H1 (cell line): ENCODE results near the gene CDC42SE1. TPM values are rescaled to one million over a fixed set of nuclear protein-coding genes. Genes with fewer than 3 reads are reported as not detected.

Source experiments
- CTCF ChIA-PET: fragments of 300-600 bp; sonication (Branson Sonifier 250); formaldehyde crosslinking; loops from one replicate; lab custom pipeline; 2021; ENCODE audit not compliant: partially characterized antibody; lab: Charles Lee
- POLR2A ChIA-PET: fragments of 300-600 bp; sonication (Branson Sonifier 250); formaldehyde crosslinking; loops from one replicate; lab custom pipeline; 2021; ENCODE audit warnings: inconsistent platforms; ENCODE audit not compliant: partially characterized antibody; lab: Charles Lee
- DNase-seq, 2 experiments: peaks; one replicate each; pipeline versions ENCODE4 v3.0.0 to v3.0.0-alpha.2; 2010 to 2022; ENCODE audit warnings: low spot score in 2 of 2, low read depth in 1 of 2, mixed read lengths in 1 of 2
- FAIRE-seq: peaks from 2 replicates; lab custom pipeline; 2011; peaks lifted over from hg19 to GRCh38; lab: Jason Lieb, UNC
- H2AFZ ChIP-seq: 2 replicates; pipeline ENCODE4 v1.8.1; 2012; ENCODE audit warnings: low read length, inconsistent platforms
- H2AK5ac ChIP-seq: 2 replicates; pipeline ENCODE4 v1.6.1; 2013; ENCODE audit warnings: low read depth, low read length
- H2BK120ac ChIP-seq: replicated peaks from 2 replicates; pipeline ENCODE3; 2013; ENCODE audit warnings: low read depth, low read length, inconsistent platforms
- H2BK12ac ChIP-seq: 2 replicates; pipeline ENCODE4 v1.6.1; 2013; ENCODE audit warnings: low read depth, low read length
- H2BK15ac ChIP-seq: 2 replicates; pipeline ENCODE4 v1.6.1; 2013; ENCODE audit warnings: low read length
- H2BK20ac ChIP-seq: 2 replicates; pipeline ENCODE4 v1.6.1; 2013; ENCODE audit warnings: low read length
- H2BK5ac ChIP-seq: 2 replicates; pipeline ENCODE4 v1.6.1; 2013; ENCODE audit warnings: low read depth, low read length
- H3K14ac ChIP-seq: 2 replicates; pipeline ENCODE4 v1.6.1; 2013; ENCODE audit warnings: inconsistent platforms; ENCODE audit not compliant: insufficient read length
- H3K18ac ChIP-seq: 2 replicates; pipeline ENCODE4 v1.6.1; 2013; ENCODE audit warnings: low read length; ENCODE audit errors: extremely low read depth
- H3K23ac ChIP-seq: 2 replicates; pipeline ENCODE4 v1.6.1; 2013; ENCODE audit warnings: inconsistent platforms; ENCODE audit not compliant: insufficient read length
- H3K23me2 ChIP-seq: 2 replicates; pipeline ENCODE4 v1.6.1; 2013; ENCODE audit warnings: low read depth, low read length
- H3K27ac ChIP-seq: 2 replicates; pipeline ENCODE4 v1.6.1; 2011; ENCODE audit warnings: low read depth, low read length, inconsistent platforms
- H3K27me3 ChIP-seq, 4 experiments: replicated peaks in 1 of 4; 1 replicate in 1 of 4; 2 replicates in 3 of 4; pipeline versions ENCODE4 v1.6.1 to v1.8.1; 2011 to 2013; ENCODE audit warnings: low read length in 3 of 4, mild to moderate bottlenecking in 3 of 4, inconsistent platforms in 2 of 4, mixed read lengths in 2 of 4, moderate library complexity in 1 of 4; ENCODE audit not compliant: control insufficient read depth in 3 of 4, insufficient read depth in 3 of 4; ENCODE audit errors: extremely low read depth in 1 of 4
- H3K36me3 ChIP-seq, 4 experiments: 2 replicates each; pipeline versions ENCODE4 v1.6.1 to v1.8.1; 2011 to 2013; ENCODE audit warnings: mild to moderate bottlenecking in 4 of 4, low read length in 3 of 4, moderate library complexity in 2 of 4, control low read depth in 1 of 4, inconsistent platforms in 1 of 4; ENCODE audit not compliant: insufficient read depth in 4 of 4, control insufficient read depth in 2 of 4
- H3K4ac ChIP-seq: replicated peaks from 2 replicates; pipeline ENCODE3; 2013; ENCODE audit warnings: low read length, low read depth, mixed read lengths, inconsistent platforms; ENCODE audit not compliant: insufficient read length
- H3K4me1 ChIP-seq, 4 experiments: replicated peaks in 1 of 4; 1 replicate in 1 of 4; 2 replicates in 3 of 4; pipeline versions ENCODE4 v1.6.1 to v1.8.1; 2011 to 2013; ENCODE audit warnings: low read length in 3 of 4, inconsistent platforms in 2 of 4, mixed read lengths in 1 of 4; ENCODE audit not compliant: insufficient read depth in 4 of 4, control insufficient read depth in 3 of 4
- H3K4me2 ChIP-seq, 2 experiments: 2 replicates each; pipeline versions ENCODE4 v1.6.1 to v1.8.1; 2011 to 2013; ENCODE audit warnings: low read depth in 2 of 2, low read length in 2 of 2, control low read depth in 1 of 2, inconsistent platforms in 1 of 2, mild to moderate bottlenecking in 1 of 2; ENCODE audit not compliant: insufficient read depth in 1 of 2
- H3K4me3 ChIP-seq, 4 experiments: fragments of 200-600, 300-600 bp in 1 of 4; sonication (generic), shearing (Covaris generic), sonication (Bioruptor Twin) in 1 of 4; 2 replicates each; pipeline versions ENCODE4 v1.5.1 to v1.8.1; 2011 to 2016; ENCODE audit warnings: low read length in 4 of 4, low read depth in 3 of 4, control low read depth in 2 of 4, inconsistent platforms in 2 of 4, mild to moderate bottlenecking in 2 of 4, mixed read lengths in 1 of 4, moderate library complexity in 1 of 4; ENCODE audit not compliant: insufficient read depth in 2 of 4; ENCODE audit errors: extremely low read depth in 1 of 4
- H3K56ac ChIP-seq: replicated peaks from 2 replicates; pipeline ENCODE3; 2013; ENCODE audit warnings: low read depth, mild to moderate bottlenecking, mixed read lengths, low read length, inconsistent platforms; ENCODE audit not compliant: insufficient read length
- H3K79me1 ChIP-seq: 2 replicates; pipeline ENCODE4 v1.6.1; 2013; ENCODE audit warnings: low read depth, low read length, control low read depth
- H3K79me2 ChIP-seq, 2 experiments: 2 replicates each; pipeline versions ENCODE4 v1.6.1 to v1.8.1; 2012 to 2013; ENCODE audit warnings: low read length in 2 of 2, mild to moderate bottlenecking in 2 of 2, inconsistent platforms in 1 of 2; ENCODE audit not compliant: insufficient read depth in 2 of 2, control insufficient read depth in 1 of 2
- H3K9ac ChIP-seq, 4 experiments: replicated peaks in 1 of 4; 1 replicate in 1 of 4; 2 replicates in 3 of 4; pipeline versions ENCODE4 v1.6.1 to v1.8.1; 2011 to 2013; ENCODE audit warnings: low read depth in 3 of 4, low read length in 3 of 4, control low read depth in 2 of 4, mild to moderate bottlenecking in 2 of 4, moderate library complexity in 2 of 4, inconsistent platforms in 1 of 4; ENCODE audit errors: extremely low read depth in 1 of 4
- H3K9me3 ChIP-seq, 2 experiments: 2 replicates each; pipeline versions ENCODE4 v1.6.1 to v1.8.1; 2012 to 2013; ENCODE audit warnings: mild to moderate bottlenecking in 2 of 2, moderate library complexity in 2 of 2, control low read depth in 1 of 2, inconsistent platforms in 1 of 2, low read depth in 1 of 2, low read length in 1 of 2, mixed read lengths in 1 of 2; ENCODE audit not compliant: insufficient read depth in 2 of 2
- H4K20me1 ChIP-seq, 2 experiments: replicated peaks in 1 of 2; 2 replicates each; pipeline versions ENCODE3 to v1.8.1; 2011 to 2013; ENCODE audit warnings: inconsistent platforms in 2 of 2, low read length in 2 of 2, mild to moderate bottlenecking in 1 of 2; ENCODE audit not compliant: insufficient read depth in 2 of 2, control insufficient read depth in 1 of 2
- H4K5ac ChIP-seq: 2 replicates; pipeline ENCODE4 v1.6.1; 2013; ENCODE audit warnings: low read length, low read depth, mixed read lengths, inconsistent platforms; ENCODE audit not compliant: insufficient read length
- H4K8ac ChIP-seq: 2 replicates; pipeline ENCODE4 v1.8.0; 2013; ENCODE audit warnings: mild to moderate bottlenecking, moderate library complexity, low read length, inconsistent platforms; ENCODE audit not compliant: insufficient read depth; ENCODE audit errors: extremely low read depth
- H4K91ac ChIP-seq: replicated peaks from 2 replicates; pipeline ENCODE3; 2013; ENCODE audit warnings: low read length, mixed read lengths, inconsistent platforms; ENCODE audit not compliant: insufficient read length
- BACH1 ChIP-seq: IDR thresholded peaks from 2 replicates; pipeline ENCODE4 v1.6.1; 2012; ENCODE audit warnings: low read length, improper control_type of control experiment
- CEBPB ChIP-seq: IDR thresholded peaks from 2 replicates; pipeline ENCODE4 v1.6.1; 2012; ENCODE audit warnings: low read depth, low read length
- POLR2A ChIP-seq, 2 experiments: IDR thresholded peaks; 1 replicate in 1 of 2; 2 replicates in 1 of 2; pipeline ENCODE4 v1.6.1; 2011; ENCODE audit warnings: low read depth in 2 of 2, low read length in 2 of 2, mild to moderate bottlenecking in 2 of 2; ENCODE audit errors: control extremely low read depth in 1 of 2
- RAD21 ChIP-seq, 2 experiments: IDR thresholded peaks in 1 of 2; conservative IDR thresholded peaks in 1 of 2; 2 replicates each; pipeline ENCODE4 v1.6.1; 2011; ENCODE audit warnings: low read depth in 2 of 2, low read length in 2 of 2, improper control_type of control experiment in 1 of 2, inconsistent platforms in 1 of 2, mild to moderate bottlenecking in 1 of 2, moderate library complexity in 1 of 2
- RFX5 ChIP-seq: IDR thresholded peaks from 2 replicates; pipeline ENCODE4 v1.6.1; 2011; ENCODE audit warnings: low read depth, low read length, improper control_type of control experiment, borderline replicate concordance
- SIRT6 ChIP-seq: IDR thresholded peaks from one replicate; pipeline ENCODE4 v1.7.1; 2012; ENCODE audit warnings: low read length, inconsistent platforms
- SP1 ChIP-seq: IDR thresholded peaks from 2 replicates; pipeline ENCODE4 v1.6.1; 2011; ENCODE audit warnings: low read depth, low read length
- SRF ChIP-seq: IDR thresholded peaks from 2 replicates; pipeline ENCODE4 v1.6.1; 2011; ENCODE audit warnings: mild to moderate bottlenecking, low read depth, low read length, moderate library complexity
- TBP ChIP-seq: IDR thresholded peaks from 2 replicates; pipeline ENCODE4 v1.6.1; 2011; ENCODE audit warnings: low read depth, low read length, improper control_type of control experiment
- TEAD4 ChIP-seq: IDR thresholded peaks from 2 replicates; pipeline ENCODE4 v1.6.1; 2012; ENCODE audit warnings: low read depth, low read length, inconsistent platforms, mixed read lengths
- polyA plus RNA-seq, 7 experiments: library from polyadenylated mRNA; depleted of rRNA in 3 of 7; stranded (reverse) in 5 of 7; unstranded in 2 of 7; fragments of >200 nt in 5 of 7; fragments of 200-250 nt in 2 of 7; gene quantifications; 1 replicate in 5 of 7; 2 replicates in 1 of 7; 4 replicates in 1 of 7; pipeline versions ENCODE4 v1.2.1 to v1.2.3, GENCODE V29; 2011 to 2013; ENCODE audit warnings: missing spikeins in 2 of 7, mixed read lengths in 2 of 7
- total RNA-seq: library from RNA; stranded (reverse); fragmentation: NEBNext Ultra II Directional; extraction: Animal tissue kit (Norgen Biotek cat#: 25700); gene quantifications from 2 replicates; pipeline ENCODE4 v1.2.1, GENCODE V29; 2021
- TF ChIP-seq, protein P1 (sequence below): IDR thresholded peaks from 2 replicates; pipeline ENCODE4 v1.6.1; 2011; ENCODE audit warnings: low read depth, mild to moderate bottlenecking, low read length; ENCODE audit not compliant: insufficient read depth
- TF ChIP-seq, protein P2 (sequence below): IDR thresholded peaks from 2 replicates; pipeline ENCODE4 v1.6.1; 2011; ENCODE audit warnings: low read length, improper control_type of control experiment

Gene CDC42SE1
- total and polyA plus RNA-seq, 2 of the 8 experiments (the other 6 are each of a cell fraction or from before 2014, with no cell fraction given), result 30.5 to 74.1 TPM

DNA sequence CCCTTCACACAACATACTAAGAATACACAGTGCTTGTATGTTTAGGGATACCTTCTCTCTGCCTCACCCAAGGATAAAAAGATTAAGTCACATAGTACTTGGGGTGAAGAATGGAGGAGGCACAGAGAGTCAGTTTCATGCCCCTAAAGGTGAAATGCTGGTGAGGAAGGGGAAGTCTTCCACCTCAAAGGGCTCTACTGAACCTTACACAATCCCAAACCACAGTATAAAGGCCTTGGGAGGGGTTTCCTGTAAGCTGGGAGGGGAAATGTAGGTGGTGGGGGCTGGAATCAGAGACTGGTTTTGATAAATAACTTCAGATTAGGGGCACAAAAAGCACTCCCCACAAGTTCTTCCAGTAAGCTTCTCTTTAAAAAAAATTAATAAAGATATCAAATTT is 56.2 kb downstream of the CDC42SE1 start:
- POLR2A ChIA-PET, result interaction anchor here (1.2 to 1.7 kb wide), 3 partner anchors 22 to 388 kb away, joined by 3 to 5 read pairs (median 4); partner anchors contain the start of gene ANXA9
- no peaks in the 10 kb centered on the region for H4K20me1 ChIP-seq
- H2AFZ ChIP-seq, result no peak overlapping the region
- H3K36me3 ChIP-seq, result peaks cover 0 to 4% (median 1%) of the 10 kb centered on the region in 4 experiments; a peak in 2 of 8 replicates
- TF ChIP-seq TBP, result no peak
- TF ChIP-seq, protein P1, sequence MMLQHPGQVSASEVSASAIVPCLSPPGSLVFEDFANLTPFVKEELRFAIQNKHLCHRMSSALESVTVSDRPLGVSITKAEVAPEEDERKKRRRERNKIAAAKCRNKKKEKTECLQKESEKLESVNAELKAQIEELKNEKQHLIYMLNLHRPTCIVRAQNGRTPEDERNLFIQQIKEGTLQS, result no peak
- TF ChIP-seq SP1, result no peak
- no peak for TF ChIP-seq SRF
- TF ChIP-seq CEBPB, result no peak
- TF ChIP-seq RFX5, result no peak
- no peak for TF ChIP-seq SIRT6
- TF ChIP-seq, protein P2, sequence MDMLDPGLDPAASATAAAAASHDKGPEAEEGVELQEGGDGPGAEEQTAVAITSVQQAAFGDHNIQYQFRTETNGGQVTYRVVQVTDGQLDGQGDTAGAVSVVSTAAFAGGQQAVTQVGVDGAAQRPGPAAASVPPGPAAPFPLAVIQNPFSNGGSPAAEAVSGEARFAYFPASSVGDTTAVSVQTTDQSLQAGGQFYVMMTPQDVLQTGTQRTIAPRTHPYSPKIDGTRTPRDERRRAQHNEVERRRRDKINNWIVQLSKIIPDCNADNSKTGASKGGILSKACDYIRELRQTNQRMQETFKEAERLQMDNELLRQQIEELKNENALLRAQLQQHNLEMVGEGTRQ, result no peak
- no peak for TF ChIP-seq BACH1
- TF ChIP-seq RAD21 (IDR thresholded peaks at IDR 0.05 in 1 of 2, conservative IDR thresholded peaks at IDR 0.05 in 1 of 2; ENCODE audit: low read depth in 2 of 2, low read length in 2 of 2), result no peak
- TF ChIP-seq POLR2A (IDR thresholded peaks at IDR 0.05; ENCODE audit: control extremely low read depth in 1 of 2, low read depth in 2 of 2, low read length in 2 of 2), result no peak
- no peak for TF ChIP-seq TEAD4
- FAIRE-seq (no peak), DNase-seq (no peak)
- no peak overlapping the region for H4K5ac ChIP-seq
- H2BK12ac ChIP-seq, result no peak overlapping the region
- no peak overlapping the region for H2BK5ac ChIP-seq
- CTCF ChIA-PET, result interaction anchor here (0.9 to 7.8 kb wide), 4 partner anchors 8 to 154 kb away, joined by 3 to 142 read pairs (median 44); partner anchors contain the start of genes ANXA9 and TNFAIP8L2
- H3K79me2 ChIP-seq, result no peaks in the 10 kb centered on the region
- no peak overlapping the region for H2BK15ac ChIP-seq
- H3K79me1 ChIP-seq, result no peaks in the 10 kb centered on the region
- H2AK5ac ChIP-seq, result no peak overlapping the region
- H3K4me2 ChIP-seq, result no peak overlapping the region
- H2BK120ac ChIP-seq, result no peak overlapping the region
- H3K14ac ChIP-seq, result no peak overlapping the region
- no peak overlapping the region for H3K56ac ChIP-seq
- peaks cover 5 to 9% (median 8%) of the 10 kb centered on the region in 4 experiments; a peak in 6 of 7 replicates for H3K4me1 ChIP-seq
- H3K18ac ChIP-seq, result no peak overlapping the region
- no peaks in the 10 kb centered on the region for H3K9me3 ChIP-seq
- H3K23ac ChIP-seq, result no peak overlapping the region
- H4K8ac ChIP-seq, result no peak overlapping the region
- peaks cover 3% of the 10 kb centered on the region; the same call in 1 of the 2 replicates for H3K23me2 ChIP-seq
- H2BK20ac ChIP-seq, result no peak overlapping the region
- H3K27ac ChIP-seq, result no peak overlapping the region
- no peak overlapping the region for H3K4me3 ChIP-seq
- no peaks in the 10 kb centered on the region for H3K27me3 ChIP-seq
- H4K91ac ChIP-seq, result no peak overlapping the region
- no peak overlapping the region for H3K4ac ChIP-seq
- no peak overlapping the region for H3K9ac ChIP-seq
